ENCODE data around the gene PKD1L1. TPM values are rescaled to one million over a fixed set of nuclear protein-coding genes. Genes with fewer than 3 reads are reported as not detected.

The PKD1L1 gene
- polyA plus RNA-seq, 1 donor from 2014 or later = 2.0 TPM

- no peaks in the 10 kb centered on the region for H4K20me1 ChIP-seq (ENCODE audit: insufficient read depth)
- no peak for TF ChIP-seq EZH2 (IDR thresholded peaks at IDR 0.05; ENCODE audit: borderline replicate concordance, insufficient read depth, low read length, poor library complexity, severe bottlenecking)
- no peak for TF ChIP-seq TAF1 (IDR thresholded peaks at IDR 0.05; ENCODE audit: low read depth)
- no peak for TF ChIP-seq POLR2AphosphoS5 (IDR thresholded peaks at IDR 0.05)
- no peak for TF ChIP-seq EP300 (conservative IDR thresholded peaks at IDR 0.05; ENCODE audit: poor library complexity, severe bottlenecking)
- no peak for TF ChIP-seq CTCF (IDR thresholded peaks at IDR 0.05; ENCODE audit: poor library complexity, severe bottlenecking)
- no peak overlapping the region for H3K9ac ChIP-seq (ENCODE audit: low read length)
- H3K4me2 ChIP-seq (ENCODE audit: low read length) = no peak overlapping the region
- H3K27me3 ChIP-seq (ENCODE audit: insufficient read depth, low read depth, low read length) = no peaks in the 10 kb centered on the region
- H3K4me3 ChIP-seq (ENCODE audit: low read length) = no peak overlapping the region
- H3K9me3 ChIP-seq (ENCODE audit: low read length) = no peaks in the 10 kb centered on the region
- H3K36me3 ChIP-seq (ENCODE audit: insufficient read depth, low read length) = no peaks in the 10 kb centered on the region
- H3F3A ChIP-seq (ENCODE audit: insufficient read depth, low read length, poor library complexity, severe bottlenecking) = no peaks in the 10 kb centered on the region
- H2AFZ ChIP-seq (ENCODE audit: low read depth, low read length) = no peak overlapping the region
- H3K27ac ChIP-seq (ENCODE audit: low read length) = no peak overlapping the region
- no peaks in the 10 kb centered on the region for H3K9me2 ChIP-seq (ENCODE audit: insufficient read depth, low read length)
- H3K79me2 ChIP-seq (replicated peaks; ENCODE audit: insufficient read depth, low read length) = no peaks in the 10 kb centered on the region
Measured at GRCh38 chr7:47877336-47877735, 70.9 kb downstream of the PKD1L1 start.

GRCh38 chr7:47875998-47876744 is 72.1 kb downstream of the PKD1L1 start:
- Histone ChIP-seq H3K36me3 (ENCODE audit: insufficient read depth, low read length) (no peaks in the 10 kb centered on the region), H3K27me3 (ENCODE audit: insufficient read depth, low read depth, low read length) (no peaks in the 10 kb centered on the region), H3K9ac (ENCODE audit: low read length) (no peak overlapping the region), H3K9me3 (ENCODE audit: low read length) (no peaks in the 10 kb centered on the region), H4K20me1 (ENCODE audit: insufficient read depth) (no peaks in the 10 kb centered on the region), H3K27ac (ENCODE audit: low read length) (no peak overlapping the region), H3K4me2 (ENCODE audit: low read length) (no peak overlapping the region), H3K79me2 (replicated peaks; ENCODE audit: insufficient read depth, low read length) (no peaks in the 10 kb centered on the region), H3K4me3 (ENCODE audit: low read length) (no peak overlapping the region), H2AFZ (ENCODE audit: low read depth, low read length) (no peak overlapping the region), H3K9me2 (ENCODE audit: insufficient read depth, low read length) (no peaks in the 10 kb centered on the region), H3F3A (ENCODE audit: insufficient read depth, low read length, poor library complexity, severe bottlenecking) (no peaks in the 10 kb centered on the region)
- no peak for TF ChIP-seq SMC3 (conservative IDR thresholded peaks at IDR 0.05; ENCODE audit: poor library complexity)
- no peak for TF ChIP-seq MXI1 (conservative IDR thresholded peaks at IDR 0.05; ENCODE audit: poor library complexity, severe bottlenecking)
- TF ChIP-seq POLR2AphosphoS5 (IDR thresholded peaks at IDR 0.05) = no peak
- TF ChIP-seq REST (IDR thresholded peaks at IDR 0.05; ENCODE audit: borderline replicate concordance) = no peak
- TF ChIP-seq EZH2 (IDR thresholded peaks at IDR 0.05; ENCODE audit: borderline replicate concordance, insufficient read depth, low read length, poor library complexity, severe bottlenecking) = no peak
- no peak for TF ChIP-seq EP300 (conservative IDR thresholded peaks at IDR 0.05; ENCODE audit: poor library complexity, severe bottlenecking)
- TF ChIP-seq CTCF (IDR thresholded peaks at IDR 0.05; ENCODE audit: poor library complexity, severe bottlenecking) = no peak
- TF ChIP-seq TAF1 (IDR thresholded peaks at IDR 0.05; ENCODE audit: low read depth) = no peak
- no peak for TF ChIP-seq RAD21 (conservative IDR thresholded peaks at IDR 0.05)

Data from neural cell (in vitro differentiated cells).